Activated gamma-delta T cell (primary cell): Measurements from ENCODE around the gene KNTC1.
"Not testable (repeated sequence)": the region's sequence is repeated elsewhere in the genome, so short reads cannot be mapped to it uniquely, and the experiment has no call there.

ENCODE experiments used
- DNase-seq: peaks from one replicate; lab custom pipeline; 2025; lab: John Stamatoyannopoulos, UW

KNTC1 gene

GRCh38 chr12:122563361-122563760 lies 36.3 kb downstream of the KNTC1 start:
- no peak for DNase-seq

- DNase-seq: not testable (repeated sequence)
These were observed 39.8 kb downstream of the KNTC1 start for GRCh38 chr12:122566816-122567215.

GRCh38 chr12:122569288-122569687 lies 42.2 kb downstream of the KNTC1 start:
- no peak for DNase-seq

GRCh38 chr12:122570006-122570405 lies 43.0 kb downstream of the KNTC1 start:
- DNase-seq: not testable (repeated sequence)

DNA sequence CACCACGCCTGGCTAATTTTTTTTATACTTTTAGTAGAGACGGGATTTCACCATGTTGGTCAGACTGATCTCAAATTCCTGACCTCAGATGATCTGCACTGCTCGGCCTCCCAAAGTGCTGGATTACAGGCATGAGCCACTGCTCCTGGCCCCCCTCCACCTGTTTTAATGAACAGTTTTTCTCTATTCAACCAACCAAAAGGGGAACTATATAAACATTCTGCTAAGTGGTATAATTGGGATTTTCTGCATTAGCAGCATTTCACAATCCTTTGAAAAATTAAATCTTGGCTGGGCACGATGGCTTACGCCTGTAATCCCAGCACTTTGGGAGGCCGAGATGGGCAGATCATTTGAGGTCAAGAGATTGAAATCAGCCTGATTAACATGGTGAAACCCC lies 44.8 kb downstream of the KNTC1 start:
- DNase-seq: no peak

GRCh38 chr12:122583294-122583693 lies 56.2 kb downstream of the KNTC1 start:
- DNase-seq: not testable (repeated sequence)

DNA sequence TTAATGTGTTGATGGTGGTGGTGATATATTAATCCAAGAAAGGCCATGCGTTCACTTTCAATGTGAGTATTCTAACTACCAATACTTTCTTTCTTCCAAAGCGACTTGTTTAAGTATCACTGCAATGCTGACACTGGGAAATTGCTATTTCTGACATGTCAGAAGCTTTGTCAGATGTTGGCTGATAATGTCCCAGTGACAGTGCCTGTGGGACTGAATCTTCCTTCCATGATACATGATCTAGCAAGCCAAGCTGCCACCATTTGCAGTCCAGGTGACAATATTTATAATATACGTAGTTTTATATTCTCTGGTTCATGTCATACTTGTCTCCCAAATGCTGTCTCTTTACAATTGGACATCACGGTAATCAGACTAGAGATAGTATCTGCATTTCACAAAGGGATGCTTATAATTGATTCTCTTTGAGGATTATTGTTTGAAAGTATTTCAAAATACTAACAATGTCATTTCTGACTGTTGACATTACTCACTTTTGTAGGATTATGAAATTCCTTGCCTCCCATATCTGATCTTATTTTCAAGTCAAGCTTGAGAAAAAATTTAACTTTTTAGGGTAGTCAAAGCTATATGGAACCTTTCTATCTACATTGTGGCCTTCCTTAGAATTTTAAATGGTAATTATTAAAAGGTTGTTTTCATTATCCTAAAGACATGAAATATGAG lies 57.3 kb downstream of the KNTC1 start:
- no peak for DNase-seq

- no peak for DNase-seq
These were observed 63.9 kb downstream of the KNTC1 start for GRCh38 chr12:122590990-122591389.

DNA sequence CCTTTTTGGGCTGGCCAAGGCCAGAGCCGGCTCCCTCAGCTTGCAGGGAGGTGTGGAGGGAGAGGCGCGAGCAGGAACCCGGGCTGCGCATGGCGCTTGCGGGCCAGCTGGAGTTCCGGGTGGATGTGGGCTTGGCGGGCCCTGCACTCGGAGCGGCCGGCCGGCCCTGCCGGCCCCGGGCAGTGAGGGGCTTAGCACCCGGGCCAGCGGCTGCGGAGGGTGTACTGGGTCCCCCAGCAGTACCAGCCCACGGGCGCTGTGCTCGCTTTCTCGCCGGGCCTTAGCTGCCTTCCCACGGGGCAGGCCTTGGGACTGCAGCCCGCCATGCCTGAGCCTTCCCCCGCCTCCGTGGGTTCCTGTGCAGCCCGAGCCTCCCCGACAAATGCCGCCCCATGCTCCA lies 64.9 kb downstream of the KNTC1 start:
- not testable (repeated sequence) for DNase-seq

- not testable (repeated sequence) for DNase-seq
These were observed 65.5 kb downstream of the KNTC1 start for GRCh38 chr12:122592543-122592942.

DNA sequence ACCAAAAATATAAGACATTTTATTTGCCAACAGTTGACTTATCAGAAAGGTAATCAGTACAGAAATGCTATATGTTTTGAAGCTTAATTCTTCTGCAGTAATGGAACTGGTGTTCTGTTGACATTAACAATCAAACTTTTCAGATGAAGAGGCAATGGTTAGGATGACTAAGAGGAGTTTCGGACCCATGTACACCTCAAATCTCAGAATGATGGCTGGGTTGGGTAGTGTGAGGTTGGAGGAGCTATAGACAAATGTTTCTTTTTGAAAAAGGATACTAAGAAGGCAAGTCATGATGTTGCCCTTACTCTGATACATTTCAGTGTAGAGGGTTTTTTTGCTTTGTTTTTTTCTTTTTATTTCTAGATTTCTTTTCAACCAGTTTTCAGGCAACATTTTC lies 66.9 kb downstream of the KNTC1 start:
- DNase-seq: no peak

- no peak for DNase-seq
These were observed 69.8 kb downstream of the KNTC1 start for GRCh38 chr12:122596838-122597237.

DNA sequence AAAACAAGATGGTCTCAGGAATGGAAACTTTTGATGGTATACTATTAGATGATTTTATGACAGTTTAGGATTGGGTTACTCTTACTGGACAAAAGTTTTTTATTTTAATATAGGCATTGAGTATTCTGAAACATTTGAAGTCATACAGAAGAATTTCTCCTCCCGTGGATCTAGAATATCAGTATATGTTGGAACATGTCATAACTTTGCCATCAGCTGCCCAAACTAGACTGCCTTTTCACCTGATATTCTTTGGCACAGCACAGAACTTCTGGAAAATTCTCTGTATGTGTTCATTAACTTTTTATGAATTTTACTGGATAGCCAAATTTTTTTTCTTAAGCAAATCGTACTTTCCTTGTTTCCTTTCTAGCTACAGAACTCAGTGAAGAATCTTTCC lies 75.4 kb downstream of the KNTC1 start:
- no peak for DNase-seq

DNA sequence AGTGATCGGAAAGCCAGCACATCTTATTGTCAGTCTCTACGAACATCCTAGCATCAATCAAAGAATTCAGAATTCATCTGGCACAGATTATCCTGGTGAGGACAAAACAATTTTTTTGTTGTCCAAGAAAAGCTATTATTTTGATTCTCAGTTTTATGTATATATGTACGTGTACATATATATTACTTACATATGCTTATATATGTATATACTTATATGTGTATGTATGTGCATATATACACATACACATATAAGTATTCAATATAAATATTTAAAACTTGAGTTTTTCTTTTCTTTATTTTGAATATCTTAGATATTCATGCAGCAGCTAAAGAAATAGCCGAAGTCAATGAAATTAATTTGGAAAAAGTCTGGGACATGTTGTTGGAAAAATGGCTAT lies 77.9 kb downstream of the KNTC1 start:
- DNase-seq: no peak

GRCh38 chr12:122609732-122610131 lies 82.7 kb downstream of the KNTC1 start:
- no peak for DNase-seq

GRCh38 chr12:122610207-122610606 lies 83.2 kb downstream of the KNTC1 start:
- DNase-seq: no peak

DNA sequence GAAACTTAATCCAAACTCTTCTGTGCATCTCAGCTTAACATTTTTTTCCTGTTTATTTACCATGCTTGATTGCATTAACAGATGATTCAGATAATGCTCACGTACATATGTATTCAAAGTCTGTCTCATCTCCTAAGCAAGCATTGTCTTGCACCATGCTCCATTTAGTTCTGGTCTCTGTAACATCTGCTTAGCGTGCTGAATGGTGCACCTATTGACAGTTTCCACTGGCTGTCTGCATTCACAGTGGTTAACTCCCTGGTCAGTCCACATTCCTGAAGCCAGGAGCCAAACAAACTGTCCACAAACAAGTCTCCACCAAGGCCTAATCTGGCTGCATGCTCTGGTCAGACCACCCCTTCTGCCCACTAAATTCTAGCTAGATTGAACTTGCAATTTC lies 83.9 kb downstream of the KNTC1 start:
- no peak for DNase-seq

DNA sequence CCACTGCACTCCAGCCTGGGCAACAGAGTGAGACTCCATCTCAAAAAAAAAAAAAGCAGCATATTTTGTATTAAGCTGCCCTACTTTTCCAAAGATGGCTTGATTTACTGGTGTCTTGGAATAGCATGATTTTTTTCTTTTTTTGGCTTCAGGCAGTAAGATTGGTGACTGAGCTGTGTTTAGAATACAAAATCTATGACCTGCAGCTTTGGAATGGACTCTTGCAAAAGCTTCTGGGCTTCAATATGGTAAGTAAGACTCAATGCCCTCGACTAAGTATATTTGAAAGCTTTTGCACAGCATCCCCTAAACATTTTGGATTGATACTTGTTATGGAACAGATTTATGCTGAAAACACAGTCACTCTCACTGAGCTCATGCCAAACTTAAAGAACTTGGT lies 87.8 kb downstream of the KNTC1 start:
- DNase-seq: no peak

DNA sequence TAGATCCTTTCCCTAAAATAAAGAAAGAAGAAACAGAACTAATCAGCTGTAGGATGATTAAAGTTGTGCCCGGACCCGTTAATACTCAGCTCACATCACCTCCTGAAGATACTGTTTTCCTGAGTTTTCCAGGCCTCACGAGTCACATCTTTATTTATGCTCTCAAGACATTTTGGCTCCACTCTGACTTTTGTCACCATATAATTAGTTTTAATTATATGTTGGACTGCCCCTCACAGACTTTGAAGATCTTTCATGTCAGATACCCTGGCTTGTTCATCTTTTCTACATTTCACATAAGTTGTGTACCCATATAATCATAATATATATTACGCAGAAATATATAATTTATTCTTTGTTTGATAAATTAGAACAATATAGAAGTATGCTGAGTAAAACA lies 88.7 kb downstream of the KNTC1 start:
- no peak for DNase-seq

DNA sequence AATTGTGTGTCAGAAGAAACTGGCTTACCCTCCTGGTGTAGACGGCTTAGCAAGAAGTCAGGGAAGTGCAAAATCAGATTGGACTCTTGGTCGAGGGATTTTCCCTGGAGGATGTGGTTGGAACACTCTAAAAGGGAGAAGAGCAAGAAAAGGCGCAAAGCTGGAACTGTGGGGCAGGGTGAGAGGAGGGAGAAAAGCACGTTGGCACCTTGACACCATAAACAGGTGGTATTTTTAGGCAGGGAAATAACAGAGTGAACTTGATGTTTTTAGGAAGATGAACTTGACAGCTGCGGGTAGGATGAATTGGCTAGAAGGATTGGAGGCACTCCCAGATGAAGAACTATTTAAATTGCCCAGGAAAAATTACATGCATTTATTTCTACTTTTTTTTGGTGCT lies 108.4 kb downstream of the KNTC1 start:
- DNase-seq: no peak

DNA sequence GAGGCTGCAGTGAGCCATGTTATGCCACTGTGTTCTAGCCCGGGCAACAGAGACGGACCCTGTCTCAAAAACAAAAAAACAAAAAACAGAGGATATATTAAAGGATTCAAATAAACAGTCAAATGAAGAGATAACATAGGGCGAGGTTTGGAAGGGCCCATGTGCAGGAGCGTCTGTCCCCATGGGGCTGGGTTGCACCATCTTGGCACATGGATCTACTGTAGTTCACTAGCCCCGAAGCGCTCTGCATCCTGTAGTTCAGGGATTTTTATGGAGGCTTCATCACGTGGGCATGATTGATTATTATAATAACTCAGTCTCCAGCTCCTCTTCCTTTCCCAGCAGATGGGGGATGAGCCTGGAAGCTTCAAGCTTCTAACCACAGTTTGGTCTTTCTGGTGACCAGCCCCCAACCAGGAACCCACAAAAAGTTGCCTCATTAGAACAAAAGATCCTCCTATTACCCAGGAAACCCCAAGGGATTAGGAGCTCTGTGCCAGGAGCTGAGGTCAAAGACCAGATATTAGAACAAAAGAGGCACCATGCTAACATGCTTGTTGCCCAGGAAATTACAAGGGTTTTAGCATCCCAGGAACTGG lies 116.3 kb downstream of the KNTC1 start:
- no peak for DNase-seq

DNA sequence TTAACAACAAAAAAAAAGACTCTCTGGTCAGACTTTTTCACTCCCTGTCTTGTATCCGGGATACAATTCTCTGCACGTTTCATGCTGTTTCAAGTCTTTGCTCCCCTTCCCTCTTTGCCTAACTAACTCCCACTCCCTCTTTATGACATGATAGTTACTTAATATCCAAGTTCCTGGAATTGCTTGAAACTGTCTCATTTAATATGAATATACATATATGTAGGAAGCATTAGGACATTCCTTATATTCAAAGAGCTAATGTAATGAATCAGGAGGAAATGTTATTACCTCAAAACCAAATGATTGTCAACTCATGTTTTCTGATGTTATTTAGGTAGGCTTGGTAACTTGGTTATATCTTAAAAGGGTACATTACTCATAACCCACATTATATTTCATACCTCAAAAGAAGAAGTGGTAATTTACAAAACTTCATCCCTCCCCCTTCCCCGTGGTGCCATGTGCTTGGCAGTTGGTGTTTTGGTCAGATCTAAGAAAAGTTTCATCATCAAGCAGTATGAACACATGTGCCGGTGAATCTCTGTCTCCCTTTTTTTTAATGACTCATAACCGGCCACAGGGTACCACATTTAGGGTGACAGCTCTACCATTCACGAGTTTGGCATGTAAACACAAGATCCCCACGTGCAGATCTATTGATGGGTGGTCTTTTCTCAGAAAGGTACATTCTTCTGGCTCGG lies 119.6 kb downstream of the KNTC1 start:
- no peak for DNase-seq

DNA sequence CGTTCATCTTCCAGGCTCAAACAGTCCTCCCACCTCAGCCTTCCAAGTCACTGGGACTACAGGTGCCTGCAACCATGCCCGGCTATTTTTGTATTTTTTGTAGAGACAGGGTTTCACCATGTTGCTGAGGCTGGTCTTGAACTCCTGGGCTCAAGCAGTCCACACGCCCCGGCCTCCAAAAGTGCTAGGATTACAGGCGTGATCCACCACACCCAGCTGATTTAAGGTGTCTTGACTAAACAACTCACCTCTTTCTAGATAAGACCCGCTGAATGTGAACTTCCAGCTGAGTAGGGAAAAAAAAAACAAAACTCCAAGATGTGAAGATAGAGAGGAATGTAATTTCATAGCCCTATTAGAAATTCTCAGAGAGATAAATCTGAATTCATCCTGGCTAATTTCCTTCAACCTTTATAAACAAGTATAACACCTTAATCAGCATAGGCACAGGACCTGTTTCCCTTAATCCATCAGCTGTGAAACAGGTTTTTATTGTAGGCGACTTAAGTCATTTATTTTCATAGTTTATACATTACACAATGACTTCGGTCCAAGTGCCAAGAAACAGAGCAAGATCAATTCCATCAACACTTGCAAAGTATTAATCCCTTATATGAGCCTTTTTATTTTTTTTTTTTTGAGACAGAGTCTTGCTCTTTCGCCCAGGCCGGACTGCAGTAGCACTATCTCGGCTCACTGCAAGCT lies 124.6 kb downstream of the KNTC1 start:
- no peak for DNase-seq
